ENCODE measurements around the gene ETFA. TPM values are rescaled to one million over a fixed set of nuclear protein-coding genes. Genes with fewer than 3 reads are reported as not detected.

The ETFA gene
- total and polyA plus RNA-seq, 2 experiments from 2014 or later: 117 to 303 TPM

- Histone ChIP-seq H3K4me1 (ENCODE audit: low read depth) (no peaks in the 10 kb centered on the region), H3K9me3 (ENCODE audit: low read depth) (no peaks in the 10 kb centered on the region), H3K27me3 (no peaks in the 10 kb centered on the region), H3K36me3 (peaks cover 41% of the 10 kb centered on the region), H3K27ac (no peak overlapping the region), H3K4me3 (no peak overlapping the region)
- TF ChIP-seq, protein P1, sequence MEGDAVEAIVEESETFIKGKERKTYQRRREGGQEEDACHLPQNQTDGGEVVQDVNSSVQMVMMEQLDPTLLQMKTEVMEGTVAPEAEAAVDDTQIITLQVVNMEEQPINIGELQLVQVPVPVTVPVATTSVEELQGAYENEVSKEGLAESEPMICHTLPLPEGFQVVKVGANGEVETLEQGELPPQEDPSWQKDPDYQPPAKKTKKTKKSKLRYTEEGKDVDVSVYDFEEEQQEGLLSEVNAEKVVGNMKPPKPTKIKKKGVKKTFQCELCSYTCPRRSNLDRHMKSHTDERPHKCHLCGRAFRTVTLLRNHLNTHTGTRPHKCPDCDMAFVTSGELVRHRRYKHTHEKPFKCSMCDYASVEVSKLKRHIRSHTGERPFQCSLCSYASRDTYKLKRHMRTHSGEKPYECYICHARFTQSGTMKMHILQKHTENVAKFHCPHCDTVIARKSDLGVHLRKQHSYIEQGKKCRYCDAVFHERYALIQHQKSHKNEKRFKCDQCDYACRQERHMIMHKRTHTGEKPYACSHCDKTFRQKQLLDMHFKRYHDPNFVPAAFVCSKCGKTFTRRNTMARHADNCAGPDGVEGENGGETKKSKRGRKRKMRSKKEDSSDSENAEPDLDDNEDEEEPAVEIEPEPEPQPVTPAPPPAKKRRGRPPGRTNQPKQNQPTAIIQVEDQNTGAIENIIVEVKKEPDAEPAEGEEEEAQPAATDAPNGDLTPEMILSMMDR (IDR thresholded peaks at IDR 0.05; ENCODE audit: low read depth, low read length): peak; percentile 48
- DNase-seq (ENCODE audit: low read depth in 1 of 2, low spot score in 1 of 2): peak in 1 of 2 donors; percentile 11
Observed at GRCh38 chr15:76285241-76285825, 25.9 kb downstream of the ETFA start.

- Histone ChIP-seq H3K4me3 (no peak overlapping the region), H3K27me3 (no peaks in the 10 kb centered on the region), H3K9me3 (ENCODE audit: low read depth) (no peaks in the 10 kb centered on the region), H3K4me1 (ENCODE audit: low read depth) (no peaks in the 10 kb centered on the region), H3K27ac (no peak overlapping the region), H3K36me3 (peaks cover 42% of the 10 kb centered on the region)
- DNase-seq (ENCODE audit: low read depth in 1 of 2, low spot score in 1 of 2): no peak
- TF ChIP-seq, protein P1 (IDR thresholded peaks at IDR 0.05; ENCODE audit: low read depth, low read length): no peak
Observed at GRCh38 chr15:76282465-76282864, 28.8 kb downstream of the ETFA start.

DNA sequence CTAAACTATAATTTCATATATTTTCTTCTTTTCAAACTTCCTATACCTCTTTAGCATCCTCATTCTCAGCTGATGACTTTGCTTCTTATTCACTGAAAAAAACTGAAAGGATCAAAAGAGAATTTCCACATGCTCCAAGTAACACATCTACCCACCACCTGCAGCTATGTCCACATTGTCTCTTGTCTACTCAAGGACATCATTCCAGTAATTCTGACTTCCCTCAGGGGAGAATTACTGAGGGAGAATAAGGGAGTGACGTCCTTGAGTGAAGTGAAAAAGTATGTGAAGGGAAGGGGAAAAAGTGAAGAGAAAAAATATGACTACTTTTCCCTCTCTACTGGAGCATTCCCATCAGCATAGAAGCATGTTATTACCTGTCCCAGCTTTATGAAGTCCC lies 32.6 kb downstream of the ETFA start:
- no peaks in the 10 kb centered on the region for H3K4me1 ChIP-seq (ENCODE audit: low read depth)
- no peak for DNase-seq (ENCODE audit: low read depth in 1 of 2, low spot score in 1 of 2)
- H3K27ac ChIP-seq: no peak overlapping the region
- peaks cover 30% of the 10 kb centered on the region for H3K36me3 ChIP-seq
- no peaks in the 10 kb centered on the region for H3K27me3 ChIP-seq
- H3K9me3 ChIP-seq (ENCODE audit: low read depth): no peaks in the 10 kb centered on the region
- TF ChIP-seq, protein P1 (IDR thresholded peaks at IDR 0.05; ENCODE audit: low read depth, low read length): no peak
- no peak overlapping the region for H3K4me3 ChIP-seq

- Histone ChIP-seq H3K36me3 (peaks cover 24% of the 10 kb centered on the region), H3K4me1 (ENCODE audit: low read depth) (no peaks in the 10 kb centered on the region), H3K9me3 (ENCODE audit: low read depth) (no peaks in the 10 kb centered on the region), H3K27ac (no peak overlapping the region), H3K27me3 (no peaks in the 10 kb centered on the region), H3K4me3 (no peak overlapping the region)
- TF ChIP-seq, protein P1 (IDR thresholded peaks at IDR 0.05; ENCODE audit: low read depth, low read length): no peak
- DNase-seq (ENCODE audit: low read depth in 1 of 2, low spot score in 1 of 2): no peak
Observed at GRCh38 chr15:76274821-76275220, 36.4 kb downstream of the ETFA start.

- no peak overlapping the region for H3K27ac ChIP-seq
- no peaks in the 10 kb centered on the region for H3K9me3 ChIP-seq (ENCODE audit: low read depth)
- TF ChIP-seq, protein P1 (IDR thresholded peaks at IDR 0.05; ENCODE audit: low read depth, low read length): no peak
- H3K4me3 ChIP-seq: no peak overlapping the region
- H3K36me3 ChIP-seq: peaks cover 26% of the 10 kb centered on the region
- DNase-seq (ENCODE audit: low read depth in 1 of 2, low spot score in 1 of 2): peak in 1 of 2 donors; percentile 53
- H3K4me1 ChIP-seq (ENCODE audit: low read depth): no peaks in the 10 kb centered on the region
- H3K27me3 ChIP-seq: no peaks in the 10 kb centered on the region
Observed at GRCh38 chr15:76274226-76274625, 37.0 kb downstream of the ETFA start.

Measured in cardiac muscle cell (in vitro differentiated cells and primary cell).